Activated T-helper 1 cell treated with Interleukin-2 at 50 U/mL for 16 hours (primary cell): Measurements from ENCODE around the gene CAMTA2.
"Not testable (repeated sequence)": the region's sequence is repeated elsewhere in the genome, so short reads cannot be mapped to it uniquely, and the experiment has no call there.

Experiments
- DNase-seq: peaks from one replicate; pipeline ENCODE4 v3.0.0-alpha.2; 2020; ENCODE audit warnings: low read depth

The CAMTA2 gene

GRCh38 chr17:4934173-4934979 is 53.1 kb downstream of the CAMTA2 start:
- DNase-seq: no peak

GRCh38 chr17:4933646-4934045 is 53.8 kb downstream of the CAMTA2 start:
- no peak for DNase-seq

- DNase-seq: no peak
Observed at GRCh38 chr17:4932756-4933155, 54.7 kb downstream of the CAMTA2 start.

GRCh38 chr17:4931963-4932362 is 55.5 kb downstream of the CAMTA2 start, which contains the start of gene GP1BA:
Gene GP1BA (plus strand): TSS chr17:4932277. CDS start chr17:4932605, 328 bp downstream.
- no peak for DNase-seq

GRCh38 chr17:4928881-4929280 is 58.6 kb downstream of the CAMTA2 start:
- no peak for DNase-seq

- DNase-seq: not testable (repeated sequence)
Observed at GRCh38 chr17:4926577-4927335, 60.7 kb downstream of the CAMTA2 start.

GRCh38 chr17:4921320-4921719 is 66.2 kb downstream of the CAMTA2 start:
- DNase-seq: no peak

GRCh38 chr17:4920351-4921048 is 67.0 kb downstream of the CAMTA2 start:
- no peak for DNase-seq

GRCh38 chr17:4919511-4920047 is 67.9 kb downstream of the CAMTA2 start:
- no peak for DNase-seq
